Stimulated activated CD4-positive, alpha-beta T cell treated with anti-CD3 and anti-CD28 coated beads, Interleukin-4, amount 100 ng/mL, for 4 hours (primary cell): ENCODE data around the gene ANAPC16.
"Not testable (repeated sequence)": the region's sequence is repeated elsewhere in the genome, so short reads cannot be mapped to it uniquely, and the experiment has no call there.

ENCODE experiments used
- DNase-seq, 2 experiments: peaks; one replicate each; pipeline ENCODE4 v3.0.0-alpha.2; 2020

ANAPC16 gene

DNA sequence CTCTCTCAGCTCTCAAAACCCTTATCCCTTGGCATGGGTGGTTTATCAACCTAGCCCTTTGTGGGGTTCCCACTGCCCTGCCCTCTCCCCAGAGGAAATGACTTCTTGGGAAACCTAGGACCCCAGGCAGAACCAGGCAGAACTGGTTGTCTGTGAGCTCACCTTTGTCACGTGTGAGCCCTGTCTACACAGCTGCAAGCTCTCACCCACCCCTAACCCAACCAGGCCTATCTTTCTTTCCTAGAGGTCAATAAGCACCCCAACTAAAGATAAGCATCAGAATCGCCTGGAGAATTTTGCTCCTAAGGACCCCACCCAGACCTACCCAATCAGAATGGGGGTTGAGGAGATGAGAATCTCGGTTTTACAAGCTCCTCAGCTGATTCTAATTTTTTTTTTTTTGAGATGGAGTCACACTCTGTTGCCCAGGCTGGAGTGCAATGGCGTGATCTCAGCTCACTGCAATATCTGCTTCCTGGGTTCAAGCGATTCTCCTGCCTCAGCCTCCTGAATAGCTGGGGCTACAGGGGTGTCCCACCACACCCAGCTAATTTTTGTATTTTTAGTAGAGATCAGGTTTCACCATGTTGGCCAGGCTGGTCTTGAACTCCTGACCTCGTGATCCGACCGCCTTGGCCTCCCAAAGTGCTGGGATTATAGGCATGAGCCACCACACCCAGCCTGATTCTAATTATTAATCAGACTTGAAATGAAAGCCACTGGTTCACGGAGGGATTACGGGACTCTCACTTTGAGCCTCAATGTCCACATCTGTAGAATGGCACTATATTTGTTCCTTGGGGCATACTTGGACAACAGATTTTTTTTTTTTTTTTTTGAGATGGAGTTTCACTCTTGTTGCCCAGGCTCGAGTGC is 50.4 kb downstream of the ANAPC16 start:
- DNase-seq = no peak

- DNase-seq = no peak
Measured at GRCh38 chr10:72267381-72267780, 51.6 kb downstream of the ANAPC16 start.

GRCh38 chr10:72267819-72268399 is 52.1 kb downstream of the ANAPC16 start:
- DNase-seq = no peak

- not testable (repeated sequence) for DNase-seq
Measured at GRCh38 chr10:72268475-72269200, 52.8 kb downstream of the ANAPC16 start.

DNA sequence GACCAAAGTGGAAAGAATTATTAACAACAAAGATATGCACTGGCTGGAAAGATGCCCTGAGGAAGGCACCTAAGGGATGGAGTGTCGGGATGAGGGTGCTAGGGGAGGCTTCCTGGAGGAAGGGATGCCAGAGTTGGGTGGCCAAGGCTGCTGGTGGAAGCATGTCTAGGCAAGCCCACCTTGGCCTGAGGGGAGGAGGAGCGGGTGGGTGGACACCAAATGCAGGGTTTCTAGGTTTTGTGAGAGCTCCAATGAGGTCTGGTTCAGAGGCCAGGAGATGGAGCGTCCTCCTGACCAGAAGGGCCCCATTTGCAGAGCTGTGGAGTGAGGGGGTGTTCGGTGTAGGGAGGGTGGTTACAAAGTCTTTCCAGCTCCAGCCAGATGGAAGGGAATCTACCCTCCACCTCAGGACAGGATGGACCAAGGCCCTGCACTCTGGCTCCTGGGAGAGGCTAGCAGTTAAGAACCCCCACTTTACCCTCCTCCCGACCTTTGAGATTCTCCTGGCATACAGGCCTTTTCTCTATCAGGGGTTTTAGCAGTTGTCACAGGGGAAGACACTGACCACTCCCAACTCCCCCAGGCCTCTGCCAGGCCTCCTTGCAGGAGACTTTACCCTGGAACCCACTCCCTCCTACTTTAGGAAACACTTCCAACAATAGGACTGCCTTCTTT is 54.9 kb downstream of the ANAPC16 start:
- no peak for DNase-seq

GRCh38 chr10:72272689-72273409 is 57.0 kb downstream of the ANAPC16 start:
- no peak for DNase-seq

GRCh38 chr10:72273410-72274212 is 57.8 kb downstream of the ANAPC16 start, which contains the start of gene DDIT4:
TSS of gene DDIT4 (plus strand) at chr10:72273924. CDS start at chr10:72274217, 293 bp downstream.
- DNase-seq = peak; percentile 95 to 97

DNA sequence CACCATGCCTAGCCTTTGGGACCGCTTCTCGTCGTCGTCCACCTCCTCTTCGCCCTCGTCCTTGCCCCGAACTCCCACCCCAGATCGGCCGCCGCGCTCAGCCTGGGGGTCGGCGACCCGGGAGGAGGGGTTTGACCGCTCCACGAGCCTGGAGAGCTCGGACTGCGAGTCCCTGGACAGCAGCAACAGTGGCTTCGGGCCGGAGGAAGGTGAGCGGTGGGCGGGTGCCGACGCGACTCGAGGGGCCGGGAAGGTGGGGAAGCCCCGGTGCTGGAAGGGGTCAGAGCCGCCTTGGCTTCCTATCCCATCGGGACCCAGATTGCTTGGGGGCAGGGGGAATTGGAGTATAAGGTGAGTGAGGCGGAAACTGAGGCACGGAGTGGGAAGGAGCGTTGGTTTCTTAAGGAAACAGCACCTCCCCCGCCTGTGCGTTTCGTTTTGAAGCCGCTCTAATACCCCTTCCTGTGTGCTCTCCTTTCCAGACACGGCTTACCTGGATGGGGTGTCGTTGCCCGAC is 58.5 kb downstream of the ANAPC16 start:
- DNase-seq = no peak

DNA sequence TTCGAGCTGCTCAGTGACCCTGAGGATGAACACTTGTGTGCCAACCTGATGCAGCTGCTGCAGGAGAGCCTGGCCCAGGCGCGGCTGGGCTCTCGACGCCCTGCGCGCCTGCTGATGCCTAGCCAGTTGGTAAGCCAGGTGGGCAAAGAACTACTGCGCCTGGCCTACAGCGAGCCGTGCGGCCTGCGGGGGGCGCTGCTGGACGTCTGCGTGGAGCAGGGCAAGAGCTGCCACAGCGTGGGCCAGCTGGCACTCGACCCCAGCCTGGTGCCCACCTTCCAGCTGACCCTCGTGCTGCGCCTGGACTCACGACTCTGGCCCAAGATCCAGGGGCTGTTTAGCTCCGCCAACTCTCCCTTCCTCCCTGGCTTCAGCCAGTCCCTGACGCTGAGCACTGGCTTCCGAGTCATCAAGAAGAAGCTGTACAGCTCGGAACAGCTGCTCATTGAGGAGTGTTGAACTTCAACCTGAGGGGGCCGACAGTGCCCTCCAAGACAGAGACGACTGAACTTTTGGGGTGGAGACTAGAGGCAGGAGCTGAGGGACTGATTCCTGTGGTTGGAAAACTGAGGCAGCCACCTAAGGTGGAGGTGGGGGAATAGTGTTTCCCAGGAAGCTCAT is 59.0 kb downstream of the ANAPC16 start:
- DNase-seq = peak; percentile 66 to 73

GRCh38 chr10:72275351-72276012 is 59.7 kb downstream of the ANAPC16 start:
- no peak for DNase-seq

- peak in 1 of 2 experiments; percentile 63 for DNase-seq
Measured at GRCh38 chr10:72276013-72276387, 60.2 kb downstream of the ANAPC16 start.

DNA sequence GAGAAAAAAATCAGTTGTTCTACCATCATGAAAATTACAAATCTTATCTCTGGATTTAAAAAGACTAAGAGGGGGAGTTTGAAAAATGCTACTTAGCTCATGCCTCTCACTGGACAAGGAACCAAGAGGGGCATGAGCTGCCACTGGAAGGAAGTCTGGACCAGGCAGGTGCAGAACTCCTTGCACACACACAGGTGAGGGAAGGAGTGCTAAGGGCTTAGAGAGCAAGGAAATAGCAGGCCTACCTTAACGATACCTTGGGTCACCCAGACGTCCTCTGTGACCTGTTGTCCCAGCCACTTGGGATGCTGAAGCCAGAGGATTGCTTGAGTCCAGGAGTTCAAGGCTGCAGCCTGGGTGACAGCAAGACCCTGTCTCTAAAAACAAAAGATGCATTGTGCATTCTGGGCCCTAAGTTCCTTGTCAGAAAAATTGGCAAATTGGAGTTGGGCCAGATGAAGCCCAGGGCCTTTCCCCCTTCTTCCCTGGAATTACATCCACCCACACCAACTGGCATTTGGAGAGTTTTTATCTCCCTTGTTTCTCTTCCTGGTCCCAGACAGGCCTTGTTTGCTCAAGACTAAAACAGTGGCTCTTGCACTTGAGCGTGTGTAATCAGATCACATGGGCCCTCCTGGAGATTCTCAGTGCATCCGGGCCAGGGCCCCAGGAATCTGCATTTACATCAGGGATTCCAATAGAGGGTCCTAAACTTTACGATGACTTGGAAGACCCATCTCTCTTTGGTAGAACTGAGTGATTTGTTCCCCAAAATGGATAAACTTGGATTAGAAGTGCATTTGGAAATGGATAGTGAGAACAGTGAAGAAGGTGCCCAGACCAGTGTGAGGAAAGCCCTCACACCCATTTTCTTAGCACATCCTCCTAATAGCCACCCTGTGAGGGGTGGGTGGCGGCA is 60.9 kb downstream of the ANAPC16 start:
- no peak for DNase-seq

DNA sequence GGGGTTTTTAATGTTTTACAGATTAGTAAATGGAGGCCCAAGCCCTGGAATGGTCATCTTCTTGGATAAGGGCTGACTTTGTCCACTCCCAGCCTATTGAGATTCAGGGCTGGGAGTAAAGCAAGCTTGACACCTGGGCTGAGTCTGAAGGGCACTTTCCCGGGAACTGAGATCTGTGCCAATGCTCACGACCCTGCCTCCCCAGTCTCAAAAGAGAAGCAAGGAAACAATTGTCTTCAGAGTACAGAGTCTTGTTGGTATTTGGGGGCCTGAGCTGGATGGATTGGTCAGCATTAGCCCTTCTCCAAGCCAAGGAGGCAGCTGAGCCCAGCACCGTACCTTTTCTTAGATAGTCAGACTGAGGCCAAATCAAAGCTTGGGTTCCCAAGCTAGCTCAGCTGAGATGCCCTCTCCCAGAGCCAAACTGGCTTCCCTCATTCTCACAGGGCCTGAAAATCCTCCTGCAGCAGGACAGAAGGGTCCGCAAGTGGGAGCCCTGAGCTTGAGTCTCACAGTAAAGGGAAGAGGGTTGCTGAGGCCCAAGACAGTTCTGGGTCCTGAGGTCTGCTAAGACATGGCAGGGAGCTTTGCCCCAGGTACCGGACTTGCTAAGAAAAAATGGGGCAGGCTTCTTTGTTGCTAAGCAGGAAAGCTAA is 61.7 kb downstream of the ANAPC16 start:
- no peak for DNase-seq

GRCh38 chr10:72277996-72278667 is 62.3 kb downstream of the ANAPC16 start:
- no peak for DNase-seq

GRCh38 chr10:72278668-72279393 is 63.0 kb downstream of the ANAPC16 start:
- no peak for DNase-seq

DNA sequence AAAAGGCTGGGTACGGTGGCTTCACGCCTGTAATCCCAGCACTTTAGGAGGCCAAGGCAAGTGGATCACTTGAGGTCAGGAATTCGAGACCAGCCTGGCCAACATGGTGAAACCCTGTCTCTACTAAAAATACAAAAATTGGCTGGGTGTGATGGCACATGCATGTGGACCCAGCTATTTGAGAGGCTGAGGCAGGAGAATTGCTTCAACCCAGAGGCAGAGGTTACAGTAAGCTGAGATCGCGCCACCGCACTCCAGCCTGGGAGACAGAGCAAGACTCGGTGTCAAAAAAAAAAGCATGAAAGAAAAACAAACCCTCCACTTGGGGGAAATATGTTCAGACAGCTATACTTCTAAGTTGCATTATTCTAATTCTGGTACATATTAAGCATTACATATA is 63.8 kb downstream of the ANAPC16 start:
- DNase-seq = not testable (repeated sequence)

- DNase-seq = no peak
Measured at GRCh38 chr10:72283131-72283530, 67.3 kb downstream of the ANAPC16 start.
